Skin epidermis (tissue), 12 donors: Measurements from ENCODE around the gene RNF220.
A peak's percentile ranks its signal among the peaks of the same experiment; 100 is the strongest.

ENCODE experiments used
- H3K27ac ChIP-seq, 21 experiments: fragments of 200-600 bp; sonication (generic) in 11 of 21; one replicate each; pipeline ENCODE4 v1.5.0; 2020; ENCODE audit warnings: mild to moderate bottlenecking in 3 of 21, inconsistent platforms in 2 of 21, moderate library complexity in 2 of 21
- H3K4me3 ChIP-seq, 7 experiments: fragments of 200-600 bp; sonication (generic) in 2 of 7; one replicate each; pipeline ENCODE4 v1.5.0; 2020; ENCODE audit warnings: inconsistent platforms in 2 of 7, mild to moderate bottlenecking in 2 of 7, moderate library complexity in 1 of 7

Gene RNF220

GRCh38 chr1:44405798-44406736 is 1.0 kb downstream of the RNF220 start:
- H3K4me3 ChIP-seq: peak overlapping the region; percentile 25 to 44 (median 31)
- H3K27ac ChIP-seq: peak overlapping the region in 1 of 21 experiments; percentile 10

GRCh38 chr1:44406737-44407429 is 1.8 kb downstream of the RNF220 start:
- no peak overlapping the region for H3K27ac ChIP-seq
- H3K4me3 ChIP-seq: peak overlapping the region; percentile 25 to 44 (median 31)

GRCh38 chr1:44407430-44408211 is 2.6 kb downstream of the RNF220 start:
- Histone ChIP-seq H3K27ac (no peak overlapping the region), H3K4me3 (peak overlapping the region in 2 of 7 experiments; percentile 27 to 44)

GRCh38 chr1:44408212-44408582 is 3.1 kb downstream of the RNF220 start:
- H3K4me3 ChIP-seq: peak overlapping the region in 1 of 7 experiments; percentile 7
- H3K27ac ChIP-seq: no peak overlapping the region

- H3K27ac ChIP-seq: no peak overlapping the region
- peak overlapping the region in 4 of 7 experiments; percentile 1 to 9 (median 5) for H3K4me3 ChIP-seq
These were observed 3.9 kb downstream of the RNF220 start for GRCh38 chr1:44408632-44409602.

GRCh38 chr1:44409757-44410156 is 4.7 kb downstream of the RNF220 start:
- Histone ChIP-seq H3K4me3 (no peak overlapping the region), H3K27ac (no peak overlapping the region)

GRCh38 chr1:44411861-44412260 is 6.8 kb downstream of the RNF220 start:
- H3K27ac ChIP-seq: no peak overlapping the region
- no peak overlapping the region for H3K4me3 ChIP-seq

- Histone ChIP-seq H3K27ac (no peak overlapping the region), H3K4me3 (no peak overlapping the region)
These were observed 7.5 kb downstream of the RNF220 start for GRCh38 chr1:44412601-44413000.

- H3K27ac ChIP-seq: no peak overlapping the region
- H3K4me3 ChIP-seq: no peak overlapping the region
These were observed 8.7 kb downstream of the RNF220 start for GRCh38 chr1:44413740-44414139.

- H3K4me3 ChIP-seq: no peak overlapping the region
- no peak overlapping the region for H3K27ac ChIP-seq
These were observed 10.0 kb downstream of the RNF220 start for GRCh38 chr1:44415013-44415412.

- no peak overlapping the region for H3K27ac ChIP-seq
- no peak overlapping the region for H3K4me3 ChIP-seq
These were observed 11.4 kb downstream of the RNF220 start for GRCh38 chr1:44416408-44416807.

- Histone ChIP-seq H3K4me3 (peak overlapping the region; percentile 0 to 28 (median 17)), H3K27ac (peak overlapping the region in 1 of 21 experiments; percentile 29)
These were observed 12.4 kb downstream of the RNF220 start for GRCh38 chr1:44417351-44418021.

GRCh38 chr1:44418022-44418673 is 13.1 kb downstream of the RNF220 start:
- Histone ChIP-seq H3K4me3 (peak overlapping the region; percentile 0 to 28 (median 17)), H3K27ac (peak overlapping the region in 1 of 21 experiments; percentile 29)

GRCh38 chr1:44419901-44420300 is 14.8 kb downstream of the RNF220 start:
- H3K4me3 ChIP-seq: no peak overlapping the region
- no peak overlapping the region for H3K27ac ChIP-seq

- Histone ChIP-seq H3K27ac (no peak overlapping the region), H3K4me3 (no peak overlapping the region)
These were observed 15.5 kb downstream of the RNF220 start for GRCh38 chr1:44420535-44420934.

GRCh38 chr1:44421446-44421884 is 16.4 kb downstream of the RNF220 start:
- peak overlapping the region in 2 of 21 experiments; percentile 5 to 65 for H3K27ac ChIP-seq
- H3K4me3 ChIP-seq: no peak overlapping the region

GRCh38 chr1:44422161-44422560 is 17.1 kb downstream of the RNF220 start:
- Histone ChIP-seq H3K4me3 (no peak overlapping the region), H3K27ac (peak overlapping the region in 3 of 21 experiments; percentile 5 to 65 (median 60))
